ENCODE results near the gene MAP3K5. TPM values are rescaled to one million over a fixed set of nuclear protein-coding genes. Genes with fewer than 3 reads are reported as not detected.
A peak's percentile ranks its signal among the peaks of the same experiment; 100 is the strongest.

Gene MAP3K5
- total and polyA plus RNA-seq, 9 of the 15 experiments (the other 6 are each of a cell fraction or from before 2014, with no cell fraction given) = 2.2 to 13.0 (median 9.9) TPM

GRCh38 chr6:136662347-136663237, 129.7 kb downstream of the MAP3K5 start (continued):
- TF ChIP-seq ZFP91 (CRISPR knock-in tag; IDR thresholded peaks at IDR 0.05) (no peak), CEBPG (CRISPR knock-in tag; IDR thresholded peaks at IDR 0.05) (no peak), CEBPG (tag; conservative IDR thresholded peaks at IDR 0.05 in 1 of 2, IDR thresholded peaks at IDR 0.05 in 1 of 2) (peak in 1 of 2 experiments; percentile 36; a peak in 3 of 4 replicates), C11orf30 (IDR thresholded peaks at IDR 0.05; ENCODE audit: low read depth) (peak; percentile 16; the same call in 1 of the 2 replicates)

- in situ Hi-C loops (cut with MboI) (no loop called here), intact Hi-C loops (cut with micrococcal nuclease) (no loop called here)
- Histone ChIP-seq H3K9me1 (ENCODE audit: control insufficient read depth, insufficient read depth, low read length) (no peaks in the 10 kb centered on the region), H3K9ac (ENCODE audit: insufficient read depth in 1 of 2, low read depth in 2 of 2, low read length in 2 of 2) (no peak overlapping the region), H2AFZ (ENCODE audit: low read depth, low read length) (no peak overlapping the region), H3K9me3 (replicated peaks; ENCODE audit: control insufficient read depth, insufficient read depth, low read depth, low read length) (no peaks in the 10 kb centered on the region), H3K27me3 (ENCODE audit: control insufficient read depth in 2 of 2, insufficient read depth in 2 of 2, low read length in 2 of 2) (peaks cover 0 to 4% of the 10 kb centered on the region in 2 experiments; a peak in 1 of 5 replicates), H3K4me3 (no peak overlapping the region), H3K27ac (ENCODE audit: extremely low read depth, low read depth, low read length) (no peak overlapping the region), H4K20me1 (replicated peaks; ENCODE audit: control insufficient read depth, insufficient read depth, low read length) (no peaks in the 10 kb centered on the region), H3K36me3 (ENCODE audit: control insufficient read depth, insufficient read depth, low read length) (peaks cover 6% of the 10 kb centered on the region; the same call in 1 of the 3 replicates), H3K4me1 (replicated peaks in 1 of 2; ENCODE audit: control insufficient read depth in 2 of 2, insufficient read depth in 2 of 2, low read length in 2 of 2) (peaks cover 0 to 4% of the 10 kb centered on the region in 2 experiments; a peak in 2 of 5 replicates), H3K79me2 (ENCODE audit: control insufficient read depth, insufficient read depth, low read length) (no peaks in the 10 kb centered on the region), H3K4me2 (ENCODE audit: insufficient read depth, low read length) (no peak overlapping the region)
- DNase-seq (ENCODE audit: extremely low read depth in 1 of 4, low spot score in 3 of 4) (no peak), FAIRE-seq (peak; percentile 40), ATAC-seq (no peak)
- POLR2A ChIA-PET = no interaction called here
- CTCF ChIA-PET (ENCODE audit: low intra/inter-chr PET ratio) = no interaction called here
- WGBS (ENCODE audit: insufficient coverage, low coverage, missing lambda C conversion rate) = 64% methylated on average over 1 of the region's 1 CpG
- no TSS peak for BruUV-seq (replicated peaks)
- no peak for TF ChIP-seq COPS2 (conservative IDR thresholded peaks at IDR 0.05)
- TF ChIP-seq XRCC4 (IDR thresholded peaks at IDR 0.05; ENCODE audit: extremely low read depth, insufficient read depth, insufficient read length) = no peak
- TF ChIP-seq MAFG (tag; conservative IDR thresholded peaks at IDR 0.05) = no peak
- TF ChIP-seq MEIS2 (IDR thresholded peaks at IDR 0.05; ENCODE audit: partially characterized antibody) = peak; percentile 18
- TF ChIP-seq GTF3C2 (IDR thresholded peaks at IDR 0.05; ENCODE audit: borderline replicate concordance, extremely low read depth, insufficient read length) = no peak
- no peak for TF ChIP-seq HMG20B (CRISPR knock-in tag; IDR thresholded peaks at IDR 0.05)
- no peak for TF ChIP-seq HDAC3 (IDR thresholded peaks at IDR 0.05; ENCODE audit: borderline replicate concordance, partially characterized antibody)
Measured at GRCh38 chr6:136660727-136661126, 131.6 kb downstream of the MAP3K5 start.
